GM18505 (cell line): ENCODE results near the gene TMEM134.
"Not testable (repeated sequence)": the region's sequence is repeated elsewhere in the genome, so short reads cannot be mapped to it uniquely, and the experiment has no call there.

Experiments used
- ATAC-seq: cut with Tn5 transposase; IDR thresholded peaks from one replicate; pipeline ENCODE4 v1.9.1; 2021; ENCODE audit not compliant: unreplicated experiment
- POLR2A ChIP-seq: IDR thresholded peaks from 4 replicates; pipeline ENCODE4 v1.6.1; 2011; ENCODE audit warnings: borderline replicate concordance; ENCODE audit not compliant: insufficient read depth, insufficient read length; ENCODE audit errors: extremely low read depth

Gene TMEM134

DNA sequence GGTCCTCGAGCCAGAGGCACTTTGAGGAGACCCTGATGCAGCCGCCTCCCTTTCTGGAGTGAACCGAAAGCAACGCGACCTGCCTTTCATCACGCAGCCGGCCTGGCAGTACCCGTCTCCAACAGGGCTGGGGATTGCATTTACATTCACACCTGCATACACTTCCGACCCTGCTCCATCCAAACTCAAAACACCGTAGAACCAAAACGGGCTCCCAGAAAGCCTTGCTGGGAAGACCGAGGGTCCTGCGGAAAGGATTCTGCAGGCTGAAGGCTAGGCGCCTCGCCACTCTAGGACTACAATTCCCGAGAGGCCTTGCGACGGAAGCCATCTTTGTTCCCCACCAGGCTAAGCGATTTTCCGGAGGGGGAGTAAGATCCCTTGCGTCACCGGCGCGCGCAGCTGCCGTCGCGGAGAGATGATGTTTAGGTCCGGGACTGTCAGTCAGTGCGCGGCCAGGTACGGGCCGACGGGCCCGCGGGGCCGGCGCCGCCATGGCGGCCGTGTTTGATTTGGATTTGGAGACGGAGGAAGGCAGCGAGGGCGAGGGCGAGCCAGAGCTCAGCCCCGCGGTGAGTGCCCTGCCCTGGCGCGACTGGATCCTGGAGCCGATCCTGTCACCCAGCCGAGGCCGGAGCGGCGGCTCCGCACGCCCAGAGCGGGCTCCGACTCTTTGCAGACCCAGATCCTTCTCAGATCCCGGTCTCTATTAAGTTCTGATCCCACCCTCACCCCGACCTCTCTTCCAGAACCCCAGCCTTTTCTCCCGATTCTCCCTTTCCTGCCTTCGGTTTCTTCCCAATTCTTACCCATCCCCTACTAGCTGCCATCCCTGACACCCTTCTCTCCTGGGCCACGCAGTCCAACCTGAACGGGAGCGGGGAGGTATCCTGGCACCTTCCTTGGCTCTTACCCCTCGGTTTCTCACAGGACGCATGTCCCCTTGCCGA lies 40.7 kb downstream of the TMEM134 start, which contains the start of gene RPS6KB2:
Gene RPS6KB2 (plus strand): TSS at position 443 of the 950 bp plus-strand sequence. CDS start 52 bp downstream, at position 495.
- peak; percentile 81 for ATAC-seq
- peak; percentile 90 for TF ChIP-seq POLR2A

DNA sequence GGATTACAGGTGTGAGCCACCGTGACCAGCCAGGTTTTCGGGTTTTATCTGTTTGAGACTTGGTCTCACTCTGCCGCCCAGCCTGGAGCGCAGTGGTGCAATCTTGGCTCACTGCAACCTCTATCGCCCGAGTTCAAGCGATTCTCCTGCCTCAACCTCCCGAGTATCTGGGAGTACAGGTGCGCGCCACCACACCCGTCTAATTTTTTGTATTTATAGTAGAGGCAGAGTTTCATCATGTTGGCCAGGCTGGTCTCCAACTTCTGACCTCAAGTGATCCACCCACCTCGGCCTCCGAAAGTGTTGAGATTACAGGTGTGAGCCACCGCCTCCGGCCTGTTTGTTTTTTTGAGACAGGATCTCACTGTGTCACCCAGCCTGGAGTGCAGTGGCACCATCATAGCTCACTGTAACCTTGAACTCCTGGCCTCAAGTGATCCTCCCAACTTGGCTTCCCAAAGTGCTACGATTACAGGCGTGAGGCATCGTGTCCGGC lies 41.6 kb downstream of the TMEM134 start:
- not testable (repeated sequence) for ATAC-seq

DNA sequence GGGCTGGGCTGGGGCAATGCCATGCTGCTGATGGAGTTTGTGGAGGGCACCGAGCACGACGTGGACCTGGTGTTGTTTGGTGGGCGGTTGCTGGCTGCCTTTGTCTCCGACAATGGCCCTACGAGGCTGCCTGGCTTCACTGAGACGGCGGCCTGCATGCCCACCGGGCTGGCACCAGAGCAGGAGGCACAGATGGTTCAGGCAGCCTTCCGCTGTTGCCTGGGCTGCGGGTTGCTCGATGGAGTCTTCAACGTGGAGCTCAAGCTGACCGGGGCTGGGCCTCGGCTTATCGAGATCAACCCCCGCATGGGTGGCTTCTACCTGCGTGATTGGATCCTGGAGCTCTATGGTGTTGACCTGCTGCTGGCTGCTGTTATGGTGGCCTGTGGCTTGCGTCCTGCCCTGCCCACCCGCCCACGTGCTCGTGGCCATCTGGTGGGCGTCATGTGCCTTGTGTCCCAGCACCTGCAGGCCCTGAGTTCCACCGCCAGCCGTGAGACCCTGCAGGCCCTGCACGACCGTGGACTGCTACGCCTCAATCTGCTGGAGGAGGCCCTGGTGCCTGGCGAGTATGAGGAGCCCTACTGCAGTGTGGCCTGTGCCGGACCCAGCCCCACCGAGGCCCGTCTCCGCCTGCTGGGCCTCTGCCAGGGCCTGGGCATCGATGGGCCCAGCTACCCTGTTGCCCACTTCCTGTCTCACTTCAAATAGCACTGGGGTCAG lies 45.0 kb downstream of the TMEM134 start:
- no peak for ATAC-seq
- TF ChIP-seq POLR2A = no peak

DNA sequence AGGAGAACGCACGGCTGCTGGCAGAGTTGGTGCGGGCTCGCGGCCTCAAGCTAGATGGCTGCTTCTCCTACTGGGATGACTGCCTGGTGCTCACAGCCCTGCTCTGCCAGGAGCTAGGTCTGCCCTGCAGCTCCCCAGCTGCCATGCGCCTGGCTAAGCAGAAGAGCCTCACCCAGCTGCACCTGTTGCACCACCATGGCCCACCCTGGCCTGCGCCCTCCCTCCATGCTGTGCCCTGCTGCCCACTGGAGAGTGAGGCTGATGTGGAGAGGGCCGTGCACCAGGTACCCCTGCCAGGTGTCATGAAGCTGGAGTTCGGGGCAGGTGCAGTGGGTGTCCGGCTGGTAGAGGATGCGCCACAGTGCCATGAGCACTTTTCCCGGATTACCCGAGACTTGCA lies 45.6 kb downstream of the TMEM134 start:
- TF ChIP-seq POLR2A = no peak
- ATAC-seq = no peak

DNA sequence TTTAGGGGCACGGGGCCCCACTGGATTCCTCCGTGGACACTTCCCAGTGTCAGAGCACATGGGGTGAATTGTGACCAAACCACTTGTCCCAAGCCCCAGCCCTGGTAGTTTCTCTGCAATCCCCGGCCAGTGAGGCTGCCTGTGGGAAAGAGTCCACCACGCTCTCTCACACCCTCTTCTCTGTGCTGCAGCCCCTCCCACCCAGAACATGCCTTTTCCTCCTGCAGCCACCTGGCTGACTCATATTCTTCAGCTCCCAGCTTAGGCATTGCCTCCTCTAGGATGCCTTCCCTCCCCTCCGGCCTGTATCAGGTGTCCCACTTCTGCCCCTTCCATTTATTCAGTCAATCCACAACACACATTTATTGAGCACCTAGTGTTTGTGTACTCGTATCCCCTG lies 46.2 kb downstream of the TMEM134 start:
- no peak for ATAC-seq
- TF ChIP-seq POLR2A = no peak

DNA sequence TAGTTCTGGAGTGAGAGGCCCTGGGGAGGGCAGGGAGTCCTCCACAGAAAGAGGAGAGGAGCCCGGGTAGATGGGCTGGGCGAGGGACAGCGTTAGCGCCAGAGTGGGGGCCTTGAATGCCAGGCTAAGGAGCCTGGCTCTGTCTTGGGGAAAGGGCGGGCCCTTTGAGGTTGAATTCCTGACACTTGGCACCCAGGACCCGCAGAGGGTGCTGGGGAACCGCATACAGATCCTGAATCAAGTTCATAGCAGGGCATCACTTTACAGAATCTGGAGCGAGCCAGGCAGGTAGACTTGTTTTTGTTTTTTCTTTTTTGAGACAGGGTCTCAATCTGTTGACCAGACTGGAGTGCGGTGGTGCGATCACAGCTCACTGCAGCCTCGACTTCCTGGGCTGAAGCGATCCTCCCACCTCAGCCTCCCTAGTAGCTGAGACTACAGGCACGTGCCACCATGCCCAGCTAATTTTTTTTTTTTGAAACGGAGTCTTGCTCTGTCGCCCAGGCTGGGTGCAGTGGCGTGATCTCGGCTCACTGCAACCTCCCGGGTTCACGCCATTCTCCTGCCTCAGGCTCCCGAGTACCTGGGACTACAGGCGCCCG lies 47.5 kb downstream of the TMEM134 start:
- TF ChIP-seq POLR2A = no peak
- no peak for ATAC-seq

DNA sequence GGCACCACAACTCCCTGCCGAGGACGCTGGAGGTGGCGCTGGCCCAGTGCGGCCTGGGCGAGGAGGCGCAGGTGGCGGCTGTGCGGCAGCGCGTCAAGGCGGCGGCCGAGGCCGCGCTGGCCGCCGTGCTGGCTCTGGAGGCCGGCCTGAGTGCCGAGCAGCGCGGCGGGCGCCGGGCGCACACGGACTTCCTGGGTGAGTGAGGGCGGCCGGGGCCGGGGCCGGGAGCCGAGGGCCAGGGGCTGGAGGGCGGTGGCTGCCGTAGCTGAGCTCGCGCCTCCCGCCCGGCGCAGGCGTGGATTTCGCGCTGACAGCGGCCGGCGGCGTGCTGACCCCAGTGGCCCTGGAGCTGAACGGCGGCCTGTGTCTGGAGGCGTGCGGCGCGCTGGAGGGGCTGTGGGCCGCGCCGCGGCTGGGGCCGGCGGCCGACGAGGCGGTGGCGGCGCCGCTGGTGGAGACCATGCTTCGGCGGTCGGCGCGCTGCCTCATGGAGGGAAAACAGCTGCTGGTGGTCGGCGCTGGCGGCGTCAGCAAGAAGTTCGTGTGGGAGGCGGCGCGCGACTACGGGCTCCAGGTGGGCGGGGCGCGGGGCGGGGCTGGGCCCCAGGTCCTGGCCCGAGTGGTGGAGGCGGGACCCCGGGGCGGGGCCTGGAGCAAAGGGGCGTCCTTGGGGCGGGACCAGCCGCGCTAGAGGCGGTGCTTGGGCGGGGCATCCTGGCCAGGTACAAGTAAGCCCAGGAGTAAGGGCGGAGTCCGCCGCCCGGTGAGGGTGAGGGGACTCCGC lies 48.2 kb downstream of the TMEM134 start:
- peak; percentile 51 for TF ChIP-seq POLR2A
- ATAC-seq = peak; percentile 82

DNA sequence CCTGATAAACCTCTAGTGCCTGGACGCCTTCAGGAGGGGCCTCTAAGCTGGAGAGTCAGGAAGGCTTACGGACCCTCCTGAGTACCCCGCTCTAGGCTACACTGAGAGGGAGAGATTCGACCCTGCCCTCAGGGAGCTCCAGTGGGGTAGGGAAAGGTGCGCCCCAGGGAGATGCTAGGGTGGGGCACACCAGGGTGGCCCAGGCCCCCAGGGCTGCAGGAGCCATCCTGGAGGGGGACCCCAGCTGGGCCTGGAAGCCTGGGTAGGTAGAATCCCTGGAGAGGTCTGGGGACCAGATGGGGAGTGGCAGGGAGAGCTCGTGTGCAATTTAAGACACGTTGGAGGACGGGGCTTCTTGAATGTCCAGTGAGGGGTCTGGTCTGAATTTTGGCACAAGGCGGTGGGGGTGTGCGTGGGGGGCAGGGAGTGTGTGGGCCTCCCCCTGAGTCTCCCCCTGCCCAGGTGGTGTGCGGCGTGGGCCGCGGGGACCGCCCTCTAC lies 48.9 kb downstream of the TMEM134 start:
- TF ChIP-seq POLR2A = no peak
- no peak for ATAC-seq

DNA sequence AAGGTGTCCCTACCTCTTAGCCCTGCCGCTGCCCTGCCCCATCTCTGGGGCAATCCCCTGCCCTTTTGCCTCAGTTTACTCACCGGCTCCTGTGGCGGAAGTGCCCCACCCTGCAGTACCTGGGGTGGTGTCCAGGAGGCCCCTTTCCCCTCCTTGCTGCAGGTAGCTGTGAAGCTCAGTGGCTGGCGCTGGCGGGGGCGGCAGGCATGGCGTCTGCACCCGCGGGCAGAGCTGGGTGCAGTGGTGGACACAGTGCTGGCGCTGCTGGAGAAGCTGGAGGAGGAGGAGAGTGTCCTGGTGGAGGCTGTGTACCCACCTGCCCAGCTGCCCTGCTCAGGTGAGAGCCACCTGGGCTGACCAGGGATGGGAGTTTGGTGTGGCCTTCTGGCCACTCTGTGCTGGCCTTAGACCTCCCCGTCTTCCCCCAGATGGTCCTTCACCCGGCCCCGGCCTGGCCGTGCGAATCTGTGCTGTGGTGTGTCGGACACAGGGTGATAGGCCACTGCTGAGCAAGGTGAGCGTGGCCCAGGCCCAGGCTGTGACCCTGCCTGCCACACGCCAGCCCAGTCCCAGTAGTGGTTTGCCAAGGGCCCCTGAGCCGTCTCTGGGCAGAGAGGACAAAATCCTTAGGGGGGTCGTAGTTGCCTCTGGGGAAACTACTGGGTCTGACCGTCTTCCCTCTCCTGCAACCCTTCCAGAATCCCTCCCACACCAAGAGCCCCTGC lies 49.6 kb downstream of the TMEM134 start:
- no peak for TF ChIP-seq POLR2A
- ATAC-seq = no peak

DNA sequence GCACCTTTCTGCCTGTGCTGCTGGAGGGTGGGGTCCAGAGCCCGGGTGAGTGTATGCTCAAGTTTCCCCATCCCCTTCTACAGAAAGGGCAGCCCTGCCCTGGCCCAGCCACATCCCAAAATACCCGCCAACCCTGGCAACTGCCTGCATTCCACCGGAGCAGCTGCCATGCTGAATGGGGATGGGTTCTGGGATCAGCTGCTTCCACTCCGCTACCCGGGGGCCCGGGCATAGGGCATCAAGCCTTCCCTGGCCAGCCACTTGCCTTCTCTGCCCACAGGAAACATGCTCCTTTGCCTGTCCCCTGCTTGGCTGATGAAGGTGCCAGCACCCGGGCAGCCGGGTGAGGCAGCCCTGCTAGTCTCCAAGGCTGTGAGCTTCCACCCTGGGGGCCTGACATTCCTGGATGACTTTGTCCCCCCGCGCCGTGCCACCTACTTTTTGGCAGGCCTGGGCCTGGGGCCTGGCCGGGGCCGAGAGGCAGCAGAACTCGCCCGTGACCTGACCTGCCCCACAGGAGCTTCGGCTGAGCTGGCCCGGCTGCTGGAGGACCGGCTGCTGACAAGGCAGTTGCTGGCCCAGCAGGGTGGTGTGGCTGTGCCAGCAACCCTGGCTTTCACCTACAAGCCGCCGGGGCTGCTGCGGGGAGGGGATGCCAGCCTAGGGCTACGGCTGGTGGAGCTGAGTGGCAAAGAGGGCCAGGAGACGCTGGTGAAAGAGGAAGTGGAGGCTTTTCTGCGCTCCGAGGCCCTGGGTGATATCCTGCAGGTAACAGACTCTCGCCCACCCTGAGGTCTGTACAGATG lies 50.4 kb downstream of the TMEM134 start:
- no peak for ATAC-seq
- TF ChIP-seq POLR2A = no peak

DNA sequence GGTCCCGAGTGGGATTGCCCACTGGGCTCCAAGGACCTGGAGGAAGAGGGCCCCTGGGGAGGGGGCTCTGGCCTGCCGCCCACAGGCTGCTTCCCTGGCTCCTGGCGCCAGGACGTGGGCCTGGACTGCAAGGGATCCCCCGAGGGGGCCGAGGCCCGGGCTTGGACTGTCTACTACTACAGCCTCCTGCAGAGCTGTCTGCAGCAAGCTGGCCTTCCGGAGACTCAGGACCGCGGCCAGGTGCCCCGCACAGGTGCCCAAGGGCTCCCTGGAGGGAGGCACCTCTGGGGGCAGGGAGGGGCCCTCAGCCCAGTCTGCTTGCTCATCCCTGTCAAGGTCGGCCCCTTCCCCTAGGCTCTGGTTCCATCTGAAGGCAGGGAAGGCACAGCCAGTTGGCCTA lies 51.6 kb downstream of the TMEM134 start:
- ATAC-seq = no peak
- TF ChIP-seq POLR2A = no peak
